Activated CD4-positive, alpha-beta memory T cell treated with anti-CD3 and anti-CD28 coated beads for 36 hours (primary cell): ENCODE data around the gene AGMAT. TPM values are rescaled to one million over a fixed set of nuclear protein-coding genes. Genes with fewer than 3 reads are reported as not detected.

Experiments used
- CTCF ChIA-PET: fragments of 350-600 bp; sonication (Branson Sonifier 250); formaldehyde crosslinking; loops from one replicate; lab custom pipeline; 2021; ENCODE audit warnings: antibody characterized with exemption, inconsistent platforms; lab: Charles Lee
- POLR2A ChIA-PET: fragments of 350-600 bp; sonication (Branson Sonifier 250); formaldehyde crosslinking; loops from one replicate; lab custom pipeline; 2021; ENCODE audit warnings: antibody characterized with exemption; lab: Charles Lee
- DNase-seq: peaks from one replicate; pipeline ENCODE4 v3.0.0-alpha.2; 2020
- H3K27ac Mint-ChIP-seq: one replicate; pipeline ENCODE4 v1.8.0; 2021; ENCODE audit warnings: mixed read lengths
- H3K27me3 Mint-ChIP-seq: one replicate; pipeline ENCODE4 v1.8.0; 2021; ENCODE audit warnings: mixed read lengths
- H3K36me3 Mint-ChIP-seq: one replicate; pipeline ENCODE4 v1.8.0; 2021; ENCODE audit warnings: mixed read lengths
- H3K4me1 Mint-ChIP-seq: one replicate; pipeline ENCODE4 v1.8.0; 2021; ENCODE audit warnings: low read depth, mixed read lengths
- H3K4me3 Mint-ChIP-seq: one replicate; pipeline ENCODE4 v1.8.0; 2021; ENCODE audit warnings: mild to moderate bottlenecking, mixed read lengths
- H3K9me3 Mint-ChIP-seq: one replicate; pipeline ENCODE4 v1.8.0; 2021; ENCODE audit warnings: mixed read lengths
- intact Hi-C: fragments of 100-400 bp; cut with micrococcal nuclease; formaldehyde crosslinking; loops from one replicate; pipeline ENCODE4 v1.15.1; 2023
- total RNA-seq, 2 experiments: library from RNA; stranded (reverse); gene quantifications; one replicate each; pipeline ENCODE4 v1.2.3, GENCODE V29; 2021

The AGMAT gene
- total RNA-seq, 2 experiments from 2014 or later: 13.9 to 15.2 TPM

GRCh38 chr1:15575549-15576150, 9.2 kb downstream of the AGMAT start:
- ChIA-PET CTCF (no interaction called here), POLR2A (no interaction called here)
- Mint-ChIP-seq H3K36me3 (peaks cover 29% of the 10 kb centered on the region), H3K4me3 (no peak overlapping the region), H3K9me3 (no peaks in the 10 kb centered on the region), H3K27ac (no peak overlapping the region), H3K27me3 (no peaks in the 10 kb centered on the region), H3K4me1 (peaks cover 28% of the 10 kb centered on the region)
- DNase-seq: no peak
- intact Hi-C loops: no loop called here

- intact Hi-C loops: no loop called here
- ChIA-PET POLR2A (no interaction called here), CTCF (no interaction called here)
- DNase-seq: no peak
- peaks cover 25% of the 10 kb centered on the region for H3K4me1 Mint-ChIP-seq
- no peaks in the 10 kb centered on the region for H3K27me3 Mint-ChIP-seq
- no peak overlapping the region for H3K4me3 Mint-ChIP-seq
- no peak overlapping the region for H3K27ac Mint-ChIP-seq
- peaks cover 28% of the 10 kb centered on the region for H3K36me3 Mint-ChIP-seq
- H3K9me3 Mint-ChIP-seq: no peaks in the 10 kb centered on the region
Measured at GRCh38 chr1:15574741-15575140, 10.1 kb downstream of the AGMAT start.

GRCh38 chr1:15573477-15573876, 11.4 kb downstream of the AGMAT start:
- Mint-ChIP-seq H3K4me3 (no peak overlapping the region), H3K4me1 (peaks cover 12% of the 10 kb centered on the region), H3K36me3 (peaks cover 25% of the 10 kb centered on the region), H3K27me3 (no peaks in the 10 kb centered on the region), H3K27ac (no peak overlapping the region), H3K9me3 (no peaks in the 10 kb centered on the region)
- no peak for DNase-seq
- POLR2A ChIA-PET: no interaction called here
- intact Hi-C loops: no loop called here
- CTCF ChIA-PET: no interaction called here

- no peak for DNase-seq
- Mint-ChIP-seq H3K27me3 (no peaks in the 10 kb centered on the region), H3K4me3 (no peak overlapping the region), H3K36me3 (peaks cover 33% of the 10 kb centered on the region), H3K27ac (peak overlapping the region; percentile 48), H3K4me1 (no peaks in the 10 kb centered on the region), H3K9me3 (no peaks in the 10 kb centered on the region)
- ChIA-PET CTCF (no interaction called here), POLR2A (no interaction called here)
- intact Hi-C loops: no loop called here
Measured at GRCh38 chr1:15571266-15571665, 13.6 kb downstream of the AGMAT start.

DNA sequence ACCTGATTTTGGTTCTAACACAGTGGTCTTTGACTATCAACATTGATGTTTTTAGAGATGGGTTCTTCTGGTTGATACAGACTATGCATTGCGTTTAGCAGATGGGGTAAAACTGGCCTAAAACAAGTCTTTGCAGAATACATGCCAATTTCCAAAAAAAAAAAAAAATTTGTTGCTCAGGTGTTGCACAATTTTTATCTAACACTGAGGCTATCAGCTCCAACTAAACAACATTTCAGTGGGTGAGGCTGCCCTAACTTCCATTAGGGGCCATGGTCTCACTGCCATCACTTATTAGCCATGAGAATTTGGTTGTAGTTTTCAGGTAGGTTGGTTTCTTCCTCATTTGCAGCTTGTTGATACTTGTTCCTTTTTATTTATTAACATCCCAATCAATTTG, 14.0 kb downstream of the AGMAT start:
- intact Hi-C loops: no loop called here

DNA sequence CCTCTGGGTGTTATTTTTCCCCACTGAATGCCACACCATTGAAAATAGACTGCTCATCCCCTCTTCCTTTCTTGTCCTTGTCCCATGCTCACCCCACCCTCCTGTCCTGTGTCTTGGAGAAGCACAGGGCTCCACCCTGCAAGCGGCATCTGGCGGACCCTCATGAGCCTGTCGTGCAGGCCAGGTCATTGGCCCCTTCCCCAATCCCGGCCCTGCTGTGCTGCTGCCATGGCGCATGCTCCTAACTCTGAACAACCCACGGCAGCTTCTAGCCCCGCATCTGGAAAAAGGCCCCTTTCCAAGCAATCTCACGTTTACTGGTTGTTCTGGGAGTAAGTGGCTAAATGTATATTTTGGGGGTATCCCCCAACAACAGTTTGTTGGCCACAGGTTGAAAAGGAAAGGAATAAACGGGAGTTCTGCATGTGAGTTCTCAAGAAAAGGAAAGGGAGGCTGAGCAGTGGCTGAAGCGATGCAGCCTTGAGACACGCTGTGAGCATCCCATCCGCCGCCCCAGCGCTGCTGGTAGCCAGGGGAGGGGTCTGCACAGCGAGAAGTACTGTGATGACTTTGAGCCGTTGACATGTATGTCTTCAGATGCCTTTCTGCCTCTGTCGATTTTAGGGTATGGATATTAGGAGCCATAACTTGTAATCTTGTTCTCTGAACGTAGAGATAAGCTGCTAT, 16.3 kb downstream of the AGMAT start:
- no peak overlapping the region for H3K27ac Mint-ChIP-seq
- DNase-seq: no peak
- ChIA-PET CTCF (no interaction called here), POLR2A (no interaction called here)
- H3K36me3 Mint-ChIP-seq: peaks cover 41% of the 10 kb centered on the region
- intact Hi-C loops: no loop called here
- no peaks in the 10 kb centered on the region for H3K27me3 Mint-ChIP-seq
- no peaks in the 10 kb centered on the region for H3K4me1 Mint-ChIP-seq
- no peak overlapping the region for H3K4me3 Mint-ChIP-seq
- H3K9me3 Mint-ChIP-seq: no peaks in the 10 kb centered on the region

More for the DNA sequence above, 14.0 kb downstream of the AGMAT start:
- Mint-ChIP-seq H3K36me3 (peaks cover 37% of the 10 kb centered on the region), H3K27ac (no peak overlapping the region), H3K4me1 (no peaks in the 10 kb centered on the region), H3K27me3 (no peaks in the 10 kb centered on the region), H3K4me3 (no peak overlapping the region), H3K9me3 (no peaks in the 10 kb centered on the region)
- CTCF ChIA-PET: no interaction called here
- no peak for DNase-seq
- POLR2A ChIA-PET: no interaction called here

- ChIA-PET CTCF (no interaction called here), POLR2A (no interaction called here)
- Mint-ChIP-seq H3K9me3 (no peaks in the 10 kb centered on the region), H3K27ac (no peak overlapping the region), H3K27me3 (no peaks in the 10 kb centered on the region), H3K36me3 (peaks cover 19% of the 10 kb centered on the region), H3K4me1 (no peaks in the 10 kb centered on the region), H3K4me3 (no peak overlapping the region)
- DNase-seq: no peak
- intact Hi-C loops: no loop called here
Measured at GRCh38 chr1:15559189-15559810, 25.6 kb downstream of the AGMAT start.

DNA sequence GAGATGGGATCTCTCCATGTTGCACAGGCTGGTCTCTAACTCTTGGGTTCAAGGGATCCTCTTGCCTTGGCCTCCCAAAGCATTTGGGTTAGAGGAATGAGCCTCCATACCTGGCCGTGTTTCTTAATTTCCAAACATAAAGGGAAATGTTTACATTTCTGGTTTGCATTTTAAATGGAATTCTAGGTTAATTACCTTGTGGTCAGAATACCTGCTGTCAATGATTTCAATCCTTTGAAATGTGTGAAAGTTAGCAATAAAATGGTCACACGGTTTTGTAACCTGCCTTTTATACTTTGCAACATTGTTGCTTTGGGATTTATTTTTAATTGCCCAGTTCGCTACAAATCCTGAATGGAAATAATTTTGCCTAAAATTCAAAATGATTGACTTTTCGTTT, 26.3 kb downstream of the AGMAT start:
- Mint-ChIP-seq H3K4me3 (no peak overlapping the region), H3K4me1 (no peaks in the 10 kb centered on the region), H3K36me3 (peaks cover 15% of the 10 kb centered on the region), H3K27ac (no peak overlapping the region), H3K27me3 (no peaks in the 10 kb centered on the region), H3K9me3 (no peaks in the 10 kb centered on the region)
- DNase-seq: no peak
- intact Hi-C loops: no loop called here
- ChIA-PET POLR2A (no interaction called here), CTCF (no interaction called here)

GRCh38 chr1:15557594-15557993, 27.3 kb downstream of the AGMAT start:
- no peak overlapping the region for H3K27ac Mint-ChIP-seq

DNA sequence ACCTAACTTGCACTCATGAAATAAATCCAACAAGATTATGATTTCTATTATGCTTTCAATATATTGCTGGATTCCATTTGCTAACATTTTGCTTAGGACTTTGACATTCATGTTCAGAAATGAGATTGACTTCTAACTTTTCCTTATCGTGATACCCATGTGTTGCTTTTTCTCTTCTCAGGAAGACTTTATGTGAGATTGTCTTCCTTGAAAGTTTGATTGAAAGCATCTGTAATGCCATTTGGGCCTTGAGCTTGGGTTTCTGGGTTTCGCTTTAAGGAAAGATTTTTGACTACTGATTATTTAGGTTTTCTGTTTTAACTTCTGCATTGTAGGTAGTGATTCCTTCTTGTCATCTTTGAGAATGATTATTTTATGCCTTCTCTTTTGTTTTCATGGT, 27.8 kb downstream of the AGMAT start:
- Mint-ChIP-seq H3K27me3 (no peaks in the 10 kb centered on the region), H3K27ac (no peak overlapping the region), H3K9me3 (no peaks in the 10 kb centered on the region), H3K4me3 (no peak overlapping the region), H3K4me1 (no peaks in the 10 kb centered on the region), H3K36me3 (peaks cover 9% of the 10 kb centered on the region)
- POLR2A ChIA-PET: no interaction called here
- CTCF ChIA-PET: no interaction called here
- DNase-seq: no peak
- intact Hi-C loops: no loop called here

More at GRCh38 chr1:15557594-15557993, 27.3 kb downstream of the AGMAT start:
- POLR2A ChIA-PET: no interaction called here
- intact Hi-C loops: no loop called here
- H3K36me3 Mint-ChIP-seq: peaks cover 12% of the 10 kb centered on the region
- no peaks in the 10 kb centered on the region for H3K4me1 Mint-ChIP-seq
- CTCF ChIA-PET: no interaction called here
- no peaks in the 10 kb centered on the region for H3K9me3 Mint-ChIP-seq
- DNase-seq: no peak
- H3K27me3 Mint-ChIP-seq: no peaks in the 10 kb centered on the region
- no peak overlapping the region for H3K4me3 Mint-ChIP-seq

DNA sequence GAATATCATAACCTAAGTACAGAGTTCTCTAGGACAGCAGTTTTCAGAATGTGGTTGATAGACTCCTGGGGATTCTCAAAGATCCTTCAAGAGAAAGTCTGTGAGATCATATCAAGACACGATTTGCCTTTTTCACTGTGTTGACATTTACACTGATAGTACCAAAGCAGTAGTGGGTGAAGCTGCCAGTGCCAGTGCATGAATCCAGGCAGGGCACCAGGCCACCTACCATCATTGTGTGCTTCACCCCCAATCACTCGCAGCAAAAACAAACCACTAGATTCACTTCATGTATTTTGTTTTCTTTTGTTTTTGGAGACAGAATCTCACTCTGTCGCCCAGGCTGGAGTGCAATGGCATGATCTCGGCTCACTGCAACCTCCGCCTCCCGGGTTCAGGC, 34.3 kb downstream of the AGMAT start:
- intact Hi-C loops: no loop called here
- no peak for DNase-seq
- Mint-ChIP-seq H3K36me3 (peaks cover 14% of the 10 kb centered on the region), H3K27ac (no peak overlapping the region), H3K4me3 (no peak overlapping the region), H3K9me3 (no peaks in the 10 kb centered on the region), H3K27me3 (no peaks in the 10 kb centered on the region), H3K4me1 (no peaks in the 10 kb centered on the region)
- POLR2A ChIA-PET: no interaction called here
- CTCF ChIA-PET: no interaction called here

- DNase-seq: no peak
- Mint-ChIP-seq H3K9me3 (no peaks in the 10 kb centered on the region), H3K36me3 (peaks cover 27% of the 10 kb centered on the region), H3K27me3 (no peaks in the 10 kb centered on the region), H3K4me1 (no peaks in the 10 kb centered on the region), H3K27ac (no peak overlapping the region), H3K4me3 (no peak overlapping the region)
- ChIA-PET POLR2A (no interaction called here), CTCF (no interaction called here)
- intact Hi-C loops: no loop called here
Measured at GRCh38 chr1:15546641-15547040, 38.2 kb downstream of the AGMAT start.
